ENCODE data around the gene IGF2BP3. TPM values are rescaled to one million over a fixed set of nuclear protein-coding genes. Genes with fewer than 3 reads are reported as not detected.

IGF2BP3 gene
- total and polyA plus RNA-seq, 8 donors, result 0.09 to 1.3 (median 0.55) TPM

DNA sequence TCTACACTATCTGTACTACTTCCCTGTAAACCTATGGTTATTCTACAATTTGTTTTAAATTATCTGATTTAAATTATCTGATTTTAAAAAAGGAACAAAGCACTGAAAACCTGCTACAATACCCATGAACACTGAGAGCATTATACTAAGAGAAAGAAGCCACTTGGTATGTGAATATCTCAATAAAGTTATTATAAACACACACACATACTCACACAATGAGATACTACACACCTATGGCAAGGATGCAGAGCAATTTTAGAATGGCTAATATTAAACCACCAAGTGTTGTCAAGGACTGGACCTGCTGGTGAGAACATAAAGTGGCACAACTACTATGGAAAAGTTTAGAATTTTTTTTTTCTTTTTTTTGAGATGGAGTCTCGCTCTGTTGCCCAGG lies 82.7 kb downstream of the IGF2BP3 start:
- FAIRE-seq, result no peak
- no peak for ATAC-seq
- no peak for TF ChIP-seq CTCF (IDR thresholded peaks at IDR 0.05)
- peaks cover 0 to 19% (median 10%) of the 10 kb centered on the region in 3 donors for H3K4me1 ChIP-seq
- H3K4me3 ChIP-seq, result no peak overlapping the region
- DNase-seq, result no peak
- H3K9me3 ChIP-seq, result no peaks in the 10 kb centered on the region
- 100% methylated on average over 1 of the region's 1 CpG for WGBS, 2 donors
- no peak overlapping the region for H3K27ac ChIP-seq
- no peaks in the 10 kb centered on the region for H3K36me3 ChIP-seq
- no peaks in the 10 kb centered on the region for H3K27me3 ChIP-seq
- intact Hi-C loops (cut with DNase I), result no loop called here

GRCh38 chr7:23385140-23385539 lies 85.2 kb downstream of the IGF2BP3 start:
- no peak for TF ChIP-seq CTCF (IDR thresholded peaks at IDR 0.05)
- ATAC-seq, result no peak
- Histone ChIP-seq H3K9me3 (no peaks in the 10 kb centered on the region), H3K27me3 (no peaks in the 10 kb centered on the region), H3K4me3 (no peak overlapping the region), H3K27ac (no peak overlapping the region), H3K4me1 (no peaks in the 10 kb centered on the region), H3K36me3 (no peaks in the 10 kb centered on the region)
- 80 to 93% methylated on average over 1 of the region's 1 CpG for WGBS, 2 donors
- no peak for FAIRE-seq
- DNase-seq, result no peak
- intact Hi-C loops (cut with DNase I), result no loop called here

GRCh38 chr7:23383225-23383624 lies 87.1 kb downstream of the IGF2BP3 start:
- no peaks in the 10 kb centered on the region for H3K4me1 ChIP-seq
- H3K9me3 ChIP-seq, result no peaks in the 10 kb centered on the region
- no peak overlapping the region for H3K27ac ChIP-seq
- H3K27me3 ChIP-seq, result no peaks in the 10 kb centered on the region
- intact Hi-C loops (cut with DNase I), result no loop called here
- FAIRE-seq (no peak), ATAC-seq (no peak), DNase-seq (no peak)
- no peak overlapping the region for H3K4me3 ChIP-seq
- H3K36me3 ChIP-seq, result no peaks in the 10 kb centered on the region
- TF ChIP-seq CTCF (IDR thresholded peaks at IDR 0.05), result no peak
- WGBS, 2 donors, result 86 to 95% methylated on average over 2 of the region's 2 CpGs

- no peak overlapping the region for H3K4me3 ChIP-seq
- no peak for TF ChIP-seq CTCF (IDR thresholded peaks at IDR 0.05)
- no peaks in the 10 kb centered on the region for H3K4me1 ChIP-seq
- no peaks in the 10 kb centered on the region for H3K36me3 ChIP-seq
- intact Hi-C loops (cut with DNase I), result no loop called here
- H3K27me3 ChIP-seq, result no peaks in the 10 kb centered on the region
- H3K27ac ChIP-seq, result no peak overlapping the region
- DNase-seq (no peak), FAIRE-seq (no peak), ATAC-seq (no peak)
- no peaks in the 10 kb centered on the region for H3K9me3 ChIP-seq
- 93 to 94% methylated on average over 3 of the region's 3 CpGs for WGBS, 2 donors
Observed at GRCh38 chr7:23380961-23381360, 89.3 kb downstream of the IGF2BP3 start.

DNA sequence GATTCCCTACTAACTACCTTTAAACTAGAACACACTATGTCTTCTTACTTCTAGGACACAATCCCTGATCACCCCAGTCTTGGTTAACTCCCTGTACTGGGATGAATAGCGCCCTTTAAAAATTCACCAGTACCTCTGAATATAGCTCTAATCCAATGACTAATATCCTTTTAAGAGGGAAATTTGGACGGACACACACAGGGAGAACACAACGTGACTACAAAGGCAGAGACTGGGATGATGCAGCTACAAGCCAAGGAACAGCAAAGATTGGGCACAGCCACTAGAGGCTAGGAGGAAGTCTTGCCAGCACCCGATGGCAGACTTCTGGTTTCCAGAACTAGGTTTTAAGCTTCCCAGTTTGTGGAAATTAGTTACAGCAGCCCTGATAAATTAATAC lies 89.7 kb downstream of the IGF2BP3 start:
- Histone ChIP-seq H3K27ac (no peak overlapping the region), H3K27me3 (no peaks in the 10 kb centered on the region), H3K4me1 (no peaks in the 10 kb centered on the region), H3K36me3 (no peaks in the 10 kb centered on the region), H3K4me3 (no peak overlapping the region), H3K9me3 (no peaks in the 10 kb centered on the region)
- FAIRE-seq, result no peak
- intact Hi-C loops (cut with DNase I), result no loop called here
- WGBS, 2 donors, result 66 to 84% methylated on average over 4 of the region's 4 CpGs
- no peak for DNase-seq
- ATAC-seq, result no peak
- TF ChIP-seq CTCF (IDR thresholded peaks at IDR 0.05), result no peak

Measured in pancreas (tissue), 10 donors.